ENCODE data around the gene GBE1.

The GBE1 gene

GRCh38 chr3:81443958-81444357, 317.5 kb downstream of the GBE1 start:
- TF ChIP-seq CTCF (IDR thresholded peaks at IDR 0.05; ENCODE audit: control insufficient read depth, insufficient read depth, low read depth, low read length, missing control alignments) = no peak
- H3K4me3 ChIP-seq (ENCODE audit: control insufficient read depth, low read depth, low read length) = no peak overlapping the region
- DNase-seq (ENCODE audit: low read depth) = peak; percentile 58

GRCh38 chr3:81443457-81443782, 318.0 kb downstream of the GBE1 start:
- DNase-seq (ENCODE audit: low read depth) = no peak
- TF ChIP-seq CTCF (IDR thresholded peaks at IDR 0.05; ENCODE audit: control insufficient read depth, insufficient read depth, low read depth, low read length, missing control alignments) = no peak
- no peak overlapping the region for H3K4me3 ChIP-seq (ENCODE audit: control insufficient read depth, low read depth, low read length)

- no peak for TF ChIP-seq CTCF (IDR thresholded peaks at IDR 0.05; ENCODE audit: control insufficient read depth, insufficient read depth, low read depth, low read length, missing control alignments)
- DNase-seq (ENCODE audit: low read depth) = no peak
- H3K4me3 ChIP-seq (ENCODE audit: control insufficient read depth, low read depth, low read length) = no peak overlapping the region
These were observed 318.5 kb downstream of the GBE1 start for GRCh38 chr3:81442758-81443456.

- DNase-seq (ENCODE audit: low read depth) = no peak
- no peak overlapping the region for H3K4me3 ChIP-seq (ENCODE audit: control insufficient read depth, low read depth, low read length)
These were observed 320.8 kb downstream of the GBE1 start for GRCh38 chr3:81440661-81441060.

More at GRCh38 chr3:81440661-81441060, 320.8 kb downstream of the GBE1 start:
- no peak for TF ChIP-seq CTCF (IDR thresholded peaks at IDR 0.05; ENCODE audit: control insufficient read depth, insufficient read depth, low read depth, low read length, missing control alignments)

Measured in AG09309 (cell line).